GM18858 (cell line): ENCODE measurements around the gene ZKSCAN7.
"Not testable (repeated sequence)": the region's sequence is repeated elsewhere in the genome, so short reads cannot be mapped to it uniquely, and the experiment has no call there.

Experiments used
- ATAC-seq: cut with Tn5 transposase; IDR thresholded peaks from one replicate; pipeline ENCODE4 v1.9.1; 2021; ENCODE audit not compliant: unreplicated experiment

Gene ZKSCAN7

DNA sequence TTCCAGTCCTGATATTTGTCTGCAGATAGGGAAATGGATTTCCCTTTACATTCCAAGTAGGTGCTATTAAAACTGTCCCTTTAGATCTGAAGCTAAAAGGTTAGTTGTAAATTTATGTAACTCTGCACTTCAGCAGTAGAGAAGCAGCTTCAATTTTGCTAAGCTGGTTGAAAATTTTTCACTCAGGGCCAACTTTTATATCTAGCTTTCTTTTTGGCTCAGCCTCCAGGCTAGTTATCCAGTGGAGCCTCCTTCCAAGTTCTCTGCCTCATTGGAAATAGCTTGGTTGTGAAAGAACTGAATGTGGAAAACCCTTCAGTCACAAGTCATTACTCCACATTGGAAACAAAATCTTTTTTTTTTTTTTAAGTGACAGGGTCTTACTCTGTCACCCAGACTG is 21.6 kb downstream of the ZKSCAN7 start:
- no peak for ATAC-seq

DNA sequence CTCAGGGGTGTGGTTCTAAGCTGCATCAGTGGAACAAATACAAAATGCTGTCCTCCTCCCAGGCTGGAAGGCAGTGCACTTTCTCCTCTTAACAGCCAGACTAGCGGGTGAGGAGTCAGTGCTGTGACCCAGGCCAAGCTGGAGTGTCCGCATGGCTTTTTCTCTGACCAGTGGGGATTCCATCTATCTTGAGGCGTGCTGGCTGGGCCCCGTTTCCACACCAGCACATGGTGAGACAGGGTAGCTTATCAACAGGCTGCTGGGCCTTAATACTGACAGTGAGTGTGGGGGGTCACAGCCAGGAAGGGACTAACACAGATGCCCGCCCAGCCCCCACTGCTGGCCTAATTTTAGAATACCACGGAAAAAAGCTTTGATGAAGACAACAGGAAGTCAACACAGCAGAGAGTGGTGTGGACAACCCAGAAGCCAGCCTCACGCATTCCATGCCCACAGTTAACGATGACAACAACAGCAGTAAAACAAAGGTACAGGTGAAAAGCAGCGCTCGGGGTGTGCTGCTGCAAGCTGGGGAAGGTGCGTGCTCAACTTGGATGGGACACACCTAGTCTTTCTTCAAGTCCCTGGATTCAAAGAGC is 22.5 kb downstream of the ZKSCAN7 start:
- ATAC-seq = not testable (repeated sequence)

DNA sequence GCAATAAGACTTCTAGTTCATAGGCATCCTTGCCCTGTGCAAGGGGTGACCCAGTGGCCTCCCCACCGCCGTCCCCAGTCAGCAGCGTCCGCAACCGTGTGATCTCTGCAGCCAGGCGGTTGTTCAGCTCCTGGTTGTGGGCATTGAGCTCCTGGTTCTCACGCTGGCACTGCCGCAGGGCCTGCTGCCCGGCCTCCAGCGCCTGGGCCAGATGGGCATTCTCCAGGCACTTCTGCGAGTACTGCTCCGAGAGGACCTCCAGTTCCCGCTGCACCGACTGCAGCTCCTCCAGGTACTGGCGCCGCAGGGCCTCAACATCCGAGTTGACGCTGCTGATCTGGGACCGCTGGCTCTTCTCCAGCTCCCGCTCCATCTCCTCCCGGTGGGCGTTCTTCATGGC is 23.3 kb downstream of the ZKSCAN7 start:
- ATAC-seq = not testable (repeated sequence)

DNA sequence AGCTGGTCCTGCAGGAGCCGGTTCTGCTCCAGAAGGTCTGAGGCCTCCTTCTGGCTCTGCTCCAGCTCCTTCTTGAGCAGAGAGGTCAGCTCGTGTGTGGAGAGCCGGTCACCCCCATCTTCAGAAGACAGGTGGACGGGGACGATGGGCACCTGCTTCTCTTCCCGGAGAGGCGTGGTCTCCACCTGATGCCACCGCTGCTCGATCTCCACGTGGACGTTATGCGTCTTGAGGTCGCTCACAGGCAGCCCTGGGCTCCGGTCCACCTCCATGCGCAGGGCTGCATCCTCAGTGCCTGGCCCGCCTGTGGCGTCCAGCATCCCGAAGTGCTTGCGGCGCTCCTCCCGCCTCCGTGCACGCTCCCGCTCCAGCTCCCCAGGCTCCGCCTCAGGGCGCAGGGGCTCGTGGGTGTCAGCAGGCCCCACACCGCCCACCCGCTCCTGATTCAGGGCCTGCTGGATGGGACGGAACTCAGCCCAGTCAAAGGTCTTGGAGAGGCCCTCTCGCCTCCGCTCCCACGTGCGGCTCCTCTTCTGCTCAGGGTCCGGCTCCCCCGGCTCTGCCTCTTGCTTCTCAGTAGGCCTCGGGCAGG is 24.0 kb downstream of the ZKSCAN7 start:
- not testable (repeated sequence) for ATAC-seq

DNA sequence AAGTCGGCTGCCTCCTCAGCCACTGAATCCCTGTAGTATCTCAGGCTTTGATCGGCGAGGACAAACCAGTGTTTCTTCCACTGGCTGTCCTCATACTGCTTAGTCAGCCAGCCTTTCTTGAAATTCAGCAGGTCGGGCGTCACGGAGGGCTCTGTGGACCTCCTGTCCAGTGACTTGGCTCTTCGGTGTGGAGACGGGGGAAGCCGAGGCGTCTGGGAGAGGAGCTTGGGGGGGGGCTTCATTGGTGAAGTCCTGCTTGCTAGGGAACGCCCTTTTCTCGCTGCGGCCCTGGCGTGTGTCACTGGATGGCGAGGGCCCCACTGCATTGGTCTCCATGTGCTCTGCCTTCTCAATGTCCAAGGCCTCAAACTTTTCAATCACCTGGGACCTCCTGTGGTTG is 24.8 kb downstream of the ZKSCAN7 start:
- ATAC-seq = not testable (repeated sequence)

DNA sequence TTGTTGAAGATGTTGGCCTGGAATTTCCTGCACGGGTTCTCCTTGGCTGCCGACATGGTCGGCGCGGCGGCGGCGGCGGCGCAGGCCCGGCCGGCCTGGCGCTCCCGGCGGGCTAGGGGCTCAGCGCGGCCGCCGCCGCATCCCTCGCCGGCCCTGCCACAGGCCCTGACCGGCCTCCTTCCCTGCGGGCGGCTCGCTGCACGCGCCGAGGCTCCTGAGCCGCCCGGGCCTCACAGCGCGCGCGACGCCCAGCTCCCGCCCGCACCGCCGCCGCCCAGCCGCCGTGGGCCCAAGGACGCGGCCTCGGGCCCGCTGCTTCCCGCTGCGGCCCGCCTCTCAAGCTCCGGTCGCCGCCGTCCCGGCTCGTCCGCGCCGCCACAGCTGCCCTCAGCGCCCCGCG is 26.0 kb downstream of the ZKSCAN7 start:
- ATAC-seq = not testable (repeated sequence)

DNA sequence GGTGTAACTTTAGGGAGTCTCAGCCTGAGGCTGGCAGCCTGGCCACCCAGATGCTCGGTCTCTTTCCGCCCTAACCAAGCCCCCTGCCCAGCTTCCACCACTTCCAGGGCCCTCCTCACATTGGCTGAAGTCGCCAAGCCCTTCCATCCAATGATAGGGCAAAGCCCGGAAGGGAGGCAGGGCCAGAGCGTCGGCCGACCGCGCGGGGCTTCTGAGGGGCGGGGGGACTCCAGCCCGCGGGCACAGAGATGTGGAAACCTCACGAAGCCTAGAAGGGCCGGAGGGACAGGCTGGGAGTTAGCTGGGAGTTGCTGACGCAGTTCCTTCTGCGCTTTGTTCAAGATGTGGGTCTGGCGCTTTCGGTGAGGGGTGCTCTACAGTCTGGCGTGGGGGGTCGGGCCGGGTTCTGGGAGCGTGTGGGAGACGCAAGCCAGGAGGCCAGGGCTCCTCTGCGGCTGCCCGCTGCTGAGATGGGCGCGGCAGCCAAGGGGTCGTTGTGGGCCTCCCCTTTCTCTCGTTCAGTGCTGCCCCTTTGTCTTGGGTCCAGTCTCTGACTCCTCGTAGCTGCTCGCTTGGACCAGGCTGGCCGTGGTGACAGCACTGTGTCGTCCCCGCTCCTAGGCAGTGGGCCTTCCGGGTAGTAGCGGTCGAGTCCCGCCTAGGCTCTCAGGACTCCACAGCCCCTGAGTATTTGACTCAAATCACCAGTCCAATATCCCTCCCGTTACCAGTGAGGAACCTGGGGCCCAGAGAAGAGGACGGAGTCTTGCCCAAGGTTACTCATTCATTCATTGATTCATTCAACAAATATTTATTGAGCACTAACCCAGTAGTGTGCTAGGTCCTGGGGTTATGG is 29.9 kb downstream of the ZKSCAN7 start, which contains the start of gene ZNF660:
TSS of gene ZNF660 (plus strand) at position 319 of the 856 bp plus-strand sequence. CDS start 9,230 bp downstream, outside the sequence.
- ATAC-seq = peak; percentile 60

DNA sequence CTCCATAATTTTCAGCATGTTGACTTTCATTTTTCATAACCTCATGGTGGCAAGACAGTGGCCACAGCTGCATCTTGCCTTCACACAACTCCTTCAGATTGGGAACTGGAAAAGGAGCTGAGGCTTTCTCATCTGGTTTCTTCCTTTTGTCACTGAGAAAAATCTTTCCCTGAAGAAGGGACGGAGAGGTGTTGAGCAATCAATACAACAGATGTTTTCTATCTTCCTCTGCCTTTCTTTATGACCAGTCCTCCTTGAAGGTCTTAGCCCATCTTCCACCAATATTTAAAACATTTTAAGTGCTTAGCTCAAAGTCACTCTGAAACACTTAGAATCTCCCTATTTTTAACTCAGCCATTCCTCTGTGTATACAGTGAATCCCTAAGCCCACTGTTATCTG is 41.6 kb downstream of the ZKSCAN7 start:
- no peak for ATAC-seq

DNA sequence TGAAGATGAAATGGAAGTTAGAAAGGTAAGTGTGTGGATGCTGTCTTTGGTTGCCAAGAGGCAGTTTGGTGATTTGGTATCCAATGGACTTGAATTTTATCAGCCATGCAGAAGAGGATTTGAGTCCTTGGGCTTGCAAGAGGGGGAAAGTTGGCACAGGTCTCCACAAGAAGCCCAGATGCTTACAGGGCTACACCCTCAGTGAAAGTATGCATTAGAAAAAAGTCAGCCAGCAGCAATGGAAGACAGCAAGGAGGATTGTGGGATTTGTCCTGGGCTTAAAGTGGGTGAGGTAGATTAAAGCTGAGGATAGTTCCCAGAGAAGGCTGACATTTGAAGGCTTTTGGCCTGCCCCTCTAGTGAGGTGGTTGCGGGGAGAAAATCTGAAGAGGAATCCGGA is 46.8 kb downstream of the ZKSCAN7 start:
- ATAC-seq = no peak

DNA sequence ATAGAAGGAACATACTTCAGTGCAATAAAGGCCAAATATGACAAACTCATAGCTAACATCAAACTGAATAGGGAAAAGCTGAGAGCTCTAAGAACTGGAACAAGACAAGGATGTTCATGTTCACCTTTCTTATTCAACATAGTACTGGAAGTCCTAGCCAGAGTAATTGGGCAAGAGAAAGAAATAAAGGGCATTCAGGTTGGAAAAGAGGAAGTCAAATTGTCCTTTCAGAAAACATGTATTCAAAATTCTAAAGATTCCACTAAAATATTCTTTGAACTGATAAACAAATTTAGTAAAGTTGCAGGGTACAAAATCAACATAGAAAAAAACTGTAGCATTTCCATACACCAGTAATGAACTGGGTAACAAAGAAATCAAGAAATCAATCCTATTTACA is 57.7 kb downstream of the ZKSCAN7 start:
- ATAC-seq = no peak
